Measurements from ENCODE around the gene RAD23A. TPM values are rescaled to one million over a fixed set of nuclear protein-coding genes. Genes with fewer than 3 reads are reported as not detected.

RAD23A gene
- total and polyA plus RNA-seq, 9 of the 15 experiments (the other 6 are each of a cell fraction or from before 2014, with no cell fraction given) = 9.5 to 181 (median 101) TPM

DNA sequence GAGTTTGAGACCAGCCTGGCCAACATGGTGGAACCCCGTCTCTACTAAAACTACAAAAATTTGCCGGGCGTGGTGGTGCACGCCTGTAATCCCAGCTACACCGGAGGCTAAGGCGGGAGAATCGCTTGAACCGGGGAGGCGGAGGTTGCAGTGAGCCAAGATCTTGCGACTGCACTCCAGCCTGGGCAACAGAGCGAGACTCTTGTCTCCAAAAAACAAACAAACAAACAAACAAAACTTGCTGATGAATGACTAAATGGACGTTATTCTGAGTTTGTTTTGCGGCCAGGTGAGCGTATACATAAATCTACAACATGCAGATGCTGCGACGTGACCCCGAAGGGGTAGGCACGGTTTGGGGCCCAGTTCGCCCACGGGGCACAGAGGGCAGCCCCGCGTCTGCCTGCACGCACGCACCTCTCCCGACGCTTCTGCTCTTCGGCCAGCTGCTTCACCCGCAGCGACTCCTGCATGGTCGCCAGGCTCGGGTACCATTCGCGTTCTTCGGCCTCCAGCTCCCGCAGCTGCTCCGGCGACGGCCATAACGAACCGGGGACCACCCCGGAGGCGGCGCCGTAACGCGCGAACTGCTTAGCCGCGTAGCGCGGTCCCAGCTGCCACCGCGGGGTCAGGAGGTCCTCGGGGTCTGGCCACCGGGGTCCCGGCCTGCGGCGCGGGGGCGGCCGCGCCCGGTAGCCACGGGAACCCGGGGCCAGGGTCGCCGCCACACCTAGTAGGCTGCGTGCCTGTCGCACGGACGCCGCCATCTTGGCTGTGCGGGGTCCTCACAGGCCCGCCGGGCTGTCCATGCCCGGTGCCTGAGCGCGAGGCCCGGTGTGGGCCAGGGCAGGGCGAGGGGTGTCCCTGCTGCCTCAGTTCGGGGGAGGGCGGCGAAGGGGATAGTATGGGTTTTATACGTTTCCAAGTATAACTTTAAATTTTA is 11.1 kb downstream of the RAD23A start, which contains the start of gene GADD45GIP1 (continued):
- TF ChIP-seq ZNF699 (CRISPR knock-in tag; IDR thresholded peaks at IDR 0.05; ENCODE audit: insufficient replicate concordance) = no peak
- TF ChIP-seq, protein P1, sequence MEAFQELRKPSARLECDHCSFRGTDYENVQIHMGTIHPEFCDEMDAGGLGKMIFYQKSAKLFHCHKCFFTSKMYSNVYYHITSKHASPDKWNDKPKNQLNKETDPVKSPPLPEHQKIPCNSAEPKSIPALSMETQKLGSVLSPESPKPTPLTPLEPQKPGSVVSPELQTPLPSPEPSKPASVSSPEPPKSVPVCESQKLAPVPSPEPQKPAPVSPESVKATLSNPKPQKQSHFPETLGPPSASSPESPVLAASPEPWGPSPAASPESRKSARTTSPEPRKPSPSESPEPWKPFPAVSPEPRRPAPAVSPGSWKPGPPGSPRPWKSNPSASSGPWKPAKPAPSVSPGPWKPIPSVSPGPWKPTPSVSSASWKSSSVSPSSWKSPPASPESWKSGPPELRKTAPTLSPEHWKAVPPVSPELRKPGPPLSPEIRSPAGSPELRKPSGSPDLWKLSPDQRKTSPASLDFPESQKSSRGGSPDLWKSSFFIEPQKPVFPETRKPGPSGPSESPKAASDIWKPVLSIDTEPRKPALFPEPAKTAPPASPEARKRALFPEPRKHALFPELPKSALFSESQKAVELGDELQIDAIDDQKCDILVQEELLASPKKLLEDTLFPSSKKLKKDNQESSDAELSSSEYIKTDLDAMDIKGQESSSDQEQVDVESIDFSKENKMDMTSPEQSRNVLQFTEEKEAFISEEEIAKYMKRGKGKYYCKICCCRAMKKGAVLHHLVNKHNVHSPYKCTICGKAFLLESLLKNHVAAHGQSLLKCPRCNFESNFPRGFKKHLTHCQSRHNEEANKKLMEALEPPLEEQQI (IDR thresholded peaks at IDR 0.05) = no peak
- no peak for TF ChIP-seq E2F3 (CRISPR knock-in tag; IDR thresholded peaks at IDR 0.05)
- TF ChIP-seq, protein P2, sequence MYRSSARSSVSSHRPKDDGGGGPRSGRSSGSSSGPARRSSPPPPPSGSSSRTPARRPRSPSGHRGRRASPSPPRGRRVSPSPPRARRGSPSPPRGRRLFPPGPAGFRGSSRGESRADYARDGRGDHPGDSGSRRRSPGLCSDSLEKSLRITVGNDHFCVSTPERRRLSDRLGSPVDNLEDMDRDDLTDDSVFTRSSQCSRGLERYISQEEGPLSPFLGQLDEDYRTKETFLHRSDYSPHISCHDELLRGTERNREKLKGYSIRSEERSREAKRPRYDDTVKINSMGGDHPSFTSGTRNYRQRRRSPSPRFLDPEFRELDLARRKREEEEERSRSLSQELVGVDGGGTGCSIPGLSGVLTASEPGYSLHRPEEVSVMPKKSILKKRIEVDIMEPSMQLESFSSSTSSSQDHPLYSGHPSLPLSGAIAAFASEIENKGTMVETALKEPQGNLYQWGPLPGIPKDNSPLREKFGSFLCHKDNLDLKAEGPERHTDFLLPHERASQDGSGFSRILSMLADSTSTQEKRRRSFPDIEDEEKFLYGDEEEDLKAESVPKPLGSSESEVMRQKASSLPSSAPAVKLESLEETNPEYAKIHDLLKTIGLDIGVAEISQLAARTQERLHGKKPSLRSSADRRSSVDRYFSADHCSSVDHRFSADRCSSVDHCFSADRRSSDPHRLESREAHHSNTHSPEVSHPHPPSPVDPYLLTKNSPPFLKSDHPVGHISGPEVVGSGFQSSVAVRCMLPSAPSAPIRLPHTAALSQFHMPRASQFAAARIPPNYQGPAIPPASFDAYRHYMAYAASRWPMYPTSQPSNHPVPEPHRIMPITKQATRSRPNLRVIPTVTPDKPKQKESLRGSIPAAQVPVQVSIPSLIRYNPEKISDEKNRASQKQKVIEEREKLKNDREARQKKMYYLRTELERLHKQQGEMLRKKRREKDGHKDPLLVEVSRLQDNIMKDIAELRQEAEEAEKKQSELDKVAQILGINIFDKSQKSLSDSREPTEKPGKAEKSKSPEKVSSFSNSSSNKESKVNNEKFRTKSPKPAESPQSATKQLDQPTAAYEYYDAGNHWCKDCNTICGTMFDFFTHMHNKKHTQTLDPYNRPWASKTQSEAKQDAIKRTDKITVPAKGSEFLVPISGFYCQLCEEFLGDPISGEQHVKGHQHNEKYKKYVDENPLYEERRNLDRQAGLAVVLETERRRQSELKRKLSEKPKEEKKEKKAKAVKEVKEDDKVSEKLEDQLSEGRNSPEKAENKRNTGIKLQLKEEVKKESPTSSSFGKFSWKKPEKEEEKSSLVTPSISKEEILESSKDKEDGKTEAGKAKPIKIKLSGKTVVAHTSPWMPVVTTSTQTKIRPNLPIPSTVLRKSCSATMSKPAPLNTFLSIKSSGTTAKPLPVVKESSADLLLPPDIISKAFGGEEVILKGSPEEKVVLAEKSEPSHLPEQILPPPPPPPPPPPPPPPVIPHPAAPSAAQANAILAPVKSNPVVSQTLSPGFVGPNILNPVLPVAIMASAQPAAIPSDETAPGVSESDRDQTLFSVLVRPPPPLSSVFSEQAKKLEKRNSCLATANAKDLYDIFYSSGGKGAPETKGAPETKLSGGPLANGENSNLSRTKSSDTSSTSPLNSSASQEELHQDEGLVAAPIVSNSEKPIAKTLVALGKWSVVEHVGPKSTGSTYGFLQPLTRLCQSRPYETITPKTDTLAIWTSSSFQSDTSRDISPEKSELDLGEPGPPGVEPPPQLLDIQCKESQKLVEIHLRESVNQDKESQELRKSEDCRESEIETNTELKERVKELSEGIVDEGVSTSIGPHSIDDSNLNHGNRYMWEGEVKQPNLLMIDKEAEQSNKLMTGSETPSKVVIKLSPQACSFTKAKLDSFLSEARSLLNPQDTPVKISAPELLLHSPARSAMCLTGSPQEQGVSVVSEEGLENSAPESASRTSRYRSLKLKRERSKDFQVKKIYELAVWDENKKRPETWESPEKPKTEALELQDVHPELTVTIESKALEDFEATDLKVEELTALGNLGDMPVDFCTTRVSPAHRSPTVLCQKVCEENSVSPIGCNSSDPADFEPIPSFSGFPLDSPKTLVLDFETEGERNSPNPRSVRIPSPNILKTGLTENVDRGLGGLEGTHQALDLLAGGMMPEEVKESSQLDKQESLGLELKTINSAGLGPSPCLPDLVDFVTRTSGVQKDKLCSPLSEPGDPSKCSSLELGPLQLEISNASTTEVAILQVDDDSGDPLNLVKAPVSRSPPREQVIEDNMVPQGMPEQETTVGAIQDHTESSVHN (IDR thresholded peaks at IDR 0.05; ENCODE audit: borderline replicate concordance in 1 of 2, low read depth in 1 of 2) = no peak
- TF ChIP-seq SMARCA4 (IDR thresholded peaks at IDR 0.05) = no peak
- TF ChIP-seq, protein P3, sequence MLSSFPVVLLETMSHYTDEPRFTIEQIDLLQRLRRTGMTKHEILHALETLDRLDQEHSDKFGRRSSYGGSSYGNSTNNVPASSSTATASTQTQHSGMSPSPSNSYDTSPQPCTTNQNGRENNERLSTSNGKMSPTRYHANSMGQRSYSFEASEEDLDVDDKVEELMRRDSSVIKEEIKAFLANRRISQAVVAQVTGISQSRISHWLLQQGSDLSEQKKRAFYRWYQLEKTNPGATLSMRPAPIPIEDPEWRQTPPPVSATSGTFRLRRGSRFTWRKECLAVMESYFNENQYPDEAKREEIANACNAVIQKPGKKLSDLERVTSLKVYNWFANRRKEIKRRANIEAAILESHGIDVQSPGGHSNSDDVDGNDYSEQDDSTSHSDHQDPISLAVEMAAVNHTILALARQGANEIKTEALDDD (IDR thresholded peaks at IDR 0.05) = no peak
- peak; percentile 8; the same call in 1 of the 2 replicates for TF ChIP-seq JUND (IDR thresholded peaks at IDR 0.05; ENCODE audit: borderline replicate concordance, low read depth, low read length)
- no peak; the same call in 2 of the 3 replicates for TF ChIP-seq JUND (tag; IDR thresholded peaks at IDR 0.05; ENCODE audit: borderline replicate concordance, low read depth, low read length)
- no peak for TF ChIP-seq KLF13 (tag; IDR thresholded peaks at IDR 0.05; ENCODE audit: borderline replicate concordance, low read depth)
- no peak for TF ChIP-seq KAT8 (IDR thresholded peaks at IDR 0.05; ENCODE audit: low read depth)
- TF ChIP-seq ELF4 (CRISPR knock-in tag; IDR thresholded peaks at IDR 0.05) = no peak
- peak; percentile 87 for TF ChIP-seq FIP1L1 (IDR thresholded peaks at IDR 0.05; ENCODE audit: low read depth, low read length, poor library complexity, severe bottlenecking)
- TF ChIP-seq BACH1 (tag; IDR thresholded peaks at IDR 0.05) = no peak

All from K562 (cell line).